ENCODE results near the gene OTULIN.

The OTULIN gene

GRCh38 chr5:14741801-14742440 is 77.4 kb downstream of the OTULIN start:
- no peak for DNase-seq (ENCODE audit: low read depth)
- TF ChIP-seq, protein P1, sequence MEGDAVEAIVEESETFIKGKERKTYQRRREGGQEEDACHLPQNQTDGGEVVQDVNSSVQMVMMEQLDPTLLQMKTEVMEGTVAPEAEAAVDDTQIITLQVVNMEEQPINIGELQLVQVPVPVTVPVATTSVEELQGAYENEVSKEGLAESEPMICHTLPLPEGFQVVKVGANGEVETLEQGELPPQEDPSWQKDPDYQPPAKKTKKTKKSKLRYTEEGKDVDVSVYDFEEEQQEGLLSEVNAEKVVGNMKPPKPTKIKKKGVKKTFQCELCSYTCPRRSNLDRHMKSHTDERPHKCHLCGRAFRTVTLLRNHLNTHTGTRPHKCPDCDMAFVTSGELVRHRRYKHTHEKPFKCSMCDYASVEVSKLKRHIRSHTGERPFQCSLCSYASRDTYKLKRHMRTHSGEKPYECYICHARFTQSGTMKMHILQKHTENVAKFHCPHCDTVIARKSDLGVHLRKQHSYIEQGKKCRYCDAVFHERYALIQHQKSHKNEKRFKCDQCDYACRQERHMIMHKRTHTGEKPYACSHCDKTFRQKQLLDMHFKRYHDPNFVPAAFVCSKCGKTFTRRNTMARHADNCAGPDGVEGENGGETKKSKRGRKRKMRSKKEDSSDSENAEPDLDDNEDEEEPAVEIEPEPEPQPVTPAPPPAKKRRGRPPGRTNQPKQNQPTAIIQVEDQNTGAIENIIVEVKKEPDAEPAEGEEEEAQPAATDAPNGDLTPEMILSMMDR (IDR thresholded peaks at IDR 0.05; ENCODE audit: control insufficient read depth, extremely low read depth, insufficient read depth), result no peak
- no peak overlapping the region for H3K4me3 ChIP-seq (ENCODE audit: low read depth, low read length)

DNA sequence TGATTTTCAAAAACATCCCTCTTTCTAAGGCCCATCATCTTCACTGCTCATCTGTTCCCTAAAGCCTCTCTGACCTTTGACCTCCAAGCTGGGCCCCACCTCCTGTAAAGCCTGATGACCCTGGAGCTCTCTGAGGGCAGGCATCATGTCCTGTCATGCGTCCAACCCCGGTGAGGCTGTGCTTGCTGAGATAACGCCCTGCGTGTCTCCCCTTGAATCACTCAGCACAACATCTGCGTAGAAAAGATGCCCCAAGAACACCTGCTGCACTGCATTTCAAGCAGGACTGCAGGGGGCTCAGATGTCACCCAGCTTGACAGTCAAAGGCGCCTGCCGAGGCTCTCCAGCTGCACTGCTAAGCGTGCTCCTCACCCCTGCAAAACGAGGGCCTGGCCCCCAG is 78.0 kb downstream of the OTULIN start:
- TF ChIP-seq, protein P1 (IDR thresholded peaks at IDR 0.05; ENCODE audit: control insufficient read depth, extremely low read depth, insufficient read depth), result no peak
- no peak overlapping the region for H3K4me3 ChIP-seq (ENCODE audit: low read depth, low read length)
- no peak for DNase-seq (ENCODE audit: low read depth)

DNA sequence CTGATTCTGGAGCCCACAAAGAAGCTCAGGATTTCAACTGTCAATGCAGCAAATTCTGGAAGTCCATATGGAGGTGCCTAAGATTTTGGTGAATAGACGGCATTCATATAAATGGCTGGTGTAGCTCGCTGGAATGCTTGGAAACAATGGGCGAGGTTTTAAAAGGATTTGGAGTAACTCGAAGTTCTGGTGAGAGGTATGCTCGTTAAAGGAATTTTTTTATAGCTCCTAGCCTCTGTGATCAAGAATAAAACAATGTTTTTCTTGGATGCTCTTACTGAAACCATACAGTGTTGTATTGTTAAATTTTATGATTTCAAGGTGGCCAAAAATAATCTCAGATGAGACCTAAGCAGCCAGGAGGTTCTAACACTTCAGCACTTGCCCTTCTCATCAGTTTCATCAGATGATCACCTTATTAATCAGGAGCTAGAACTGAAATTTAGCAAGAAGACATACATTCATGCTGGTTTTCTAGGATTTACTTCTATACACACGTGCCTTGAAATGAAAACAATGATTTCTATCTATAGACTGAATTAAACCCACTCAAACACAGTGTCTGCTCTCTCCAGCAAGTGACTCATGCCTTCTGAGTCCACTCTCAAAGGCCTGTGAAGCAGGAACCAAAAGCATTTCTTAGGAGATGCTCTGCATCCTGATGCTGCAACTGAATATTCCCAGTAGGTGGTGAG is 79.2 kb downstream of the OTULIN start:
- TF ChIP-seq, protein P1 (IDR thresholded peaks at IDR 0.05; ENCODE audit: control insufficient read depth, extremely low read depth, insufficient read depth), result no peak
- no peak overlapping the region for H3K4me3 ChIP-seq (ENCODE audit: low read depth, low read length)
- DNase-seq (ENCODE audit: low read depth), result no peak

- DNase-seq (ENCODE audit: low read depth), result no peak
These were observed 80.0 kb downstream of the OTULIN start for GRCh38 chr5:14744296-14745187.

DNA sequence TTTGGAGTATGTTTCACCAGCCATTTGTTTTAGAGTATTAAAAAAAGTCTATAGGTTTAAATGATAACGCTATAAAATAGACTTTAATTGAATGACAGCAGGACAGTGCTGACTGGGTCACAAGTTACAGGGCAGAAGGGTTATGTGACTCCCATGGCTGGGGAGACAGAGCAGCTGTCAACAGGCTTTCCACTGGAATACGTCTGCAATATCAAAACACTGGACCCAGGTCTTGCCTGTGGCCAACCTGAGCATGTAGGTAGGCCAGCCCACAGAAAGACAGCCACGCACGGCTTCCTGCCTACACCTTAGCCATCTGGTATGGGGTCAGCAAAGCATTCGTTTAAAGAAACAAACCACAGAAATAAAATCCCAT is 80.7 kb downstream of the OTULIN start:
- no peak overlapping the region for H3K4me3 ChIP-seq (ENCODE audit: low read depth, low read length)
- DNase-seq (ENCODE audit: low read depth), result no peak
- TF ChIP-seq, protein P1 (IDR thresholded peaks at IDR 0.05; ENCODE audit: control insufficient read depth, extremely low read depth, insufficient read depth), result no peak

More at GRCh38 chr5:14744296-14745187, 80.0 kb downstream of the OTULIN start:
- no peak overlapping the region for H3K4me3 ChIP-seq (ENCODE audit: low read depth, low read length)
- TF ChIP-seq, protein P1 (IDR thresholded peaks at IDR 0.05; ENCODE audit: control insufficient read depth, extremely low read depth, insufficient read depth), result no peak

DNA sequence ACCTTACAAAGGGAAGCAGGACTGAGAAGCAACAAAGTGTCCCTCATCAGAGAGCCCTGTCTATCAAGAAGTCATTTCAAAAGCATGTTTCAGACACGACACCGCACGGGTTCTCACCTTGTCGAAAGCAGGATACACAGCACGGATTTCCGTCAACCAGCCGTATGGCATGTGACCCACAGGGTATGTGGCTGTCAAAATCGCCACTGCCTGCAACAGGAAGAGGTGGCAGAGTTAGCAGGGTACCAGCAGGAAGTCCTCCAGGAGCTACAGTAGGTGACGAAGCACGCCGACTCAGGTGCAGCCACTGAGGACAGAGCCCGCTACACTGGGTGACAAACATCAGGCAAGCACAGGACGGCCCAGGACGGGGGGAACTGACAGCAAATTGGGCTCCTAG is 81.2 kb downstream of the OTULIN start:
- TF ChIP-seq, protein P1 (IDR thresholded peaks at IDR 0.05; ENCODE audit: control insufficient read depth, extremely low read depth, insufficient read depth), result no peak
- DNase-seq (ENCODE audit: low read depth), result no peak
- H3K4me3 ChIP-seq (ENCODE audit: low read depth, low read length), result no peak overlapping the region

All from LNCaP clone FGC (cell line).